Measurements from ENCODE around the gene GLB1L3.

Gene GLB1L3

GRCh38 chr11:134355136-134355535 is 79.0 kb downstream of the GLB1L3 start:
- DNase-seq (ENCODE audit: low read depth, low spot score): no peak
- in situ Hi-C loops (cut with HindIII; ENCODE audit: low sequenced_read_pairs): no loop called here

DNA sequence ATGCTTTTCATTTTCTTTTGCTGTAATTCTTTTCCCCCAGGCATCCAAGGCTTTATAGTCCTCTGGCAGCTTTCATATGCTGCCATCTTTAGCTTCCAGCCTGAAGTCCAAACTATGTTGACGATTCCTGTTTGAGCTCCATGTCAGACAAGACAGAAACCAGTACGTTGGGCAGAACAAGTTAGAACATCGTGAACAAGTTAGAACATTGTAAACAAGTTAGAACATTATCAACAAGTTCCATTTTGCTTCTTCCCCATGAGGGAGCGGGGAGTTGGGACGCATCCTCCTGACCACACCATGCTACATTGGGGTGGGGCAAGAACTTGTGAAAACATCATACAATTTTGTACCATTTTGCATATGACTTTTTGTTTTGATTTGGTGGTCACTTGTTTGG is 79.5 kb downstream of the GLB1L3 start:
- in situ Hi-C loops (cut with HindIII; ENCODE audit: low sequenced_read_pairs): no loop called here
- TF ChIP-seq CTCF (IDR thresholded peaks at IDR 0.05; ENCODE audit: low read depth, low read length): no peak
- DNase-seq (ENCODE audit: low read depth, low spot score): no peak
- no peak overlapping the region for H3K4me3 ChIP-seq (ENCODE audit: low read depth, low read length)

More at GRCh38 chr11:134355136-134355535, 79.0 kb downstream of the GLB1L3 start:
- no peak overlapping the region for H3K4me3 ChIP-seq (ENCODE audit: low read depth, low read length)
- no peak for TF ChIP-seq CTCF (IDR thresholded peaks at IDR 0.05; ENCODE audit: low read depth, low read length)

DNA sequence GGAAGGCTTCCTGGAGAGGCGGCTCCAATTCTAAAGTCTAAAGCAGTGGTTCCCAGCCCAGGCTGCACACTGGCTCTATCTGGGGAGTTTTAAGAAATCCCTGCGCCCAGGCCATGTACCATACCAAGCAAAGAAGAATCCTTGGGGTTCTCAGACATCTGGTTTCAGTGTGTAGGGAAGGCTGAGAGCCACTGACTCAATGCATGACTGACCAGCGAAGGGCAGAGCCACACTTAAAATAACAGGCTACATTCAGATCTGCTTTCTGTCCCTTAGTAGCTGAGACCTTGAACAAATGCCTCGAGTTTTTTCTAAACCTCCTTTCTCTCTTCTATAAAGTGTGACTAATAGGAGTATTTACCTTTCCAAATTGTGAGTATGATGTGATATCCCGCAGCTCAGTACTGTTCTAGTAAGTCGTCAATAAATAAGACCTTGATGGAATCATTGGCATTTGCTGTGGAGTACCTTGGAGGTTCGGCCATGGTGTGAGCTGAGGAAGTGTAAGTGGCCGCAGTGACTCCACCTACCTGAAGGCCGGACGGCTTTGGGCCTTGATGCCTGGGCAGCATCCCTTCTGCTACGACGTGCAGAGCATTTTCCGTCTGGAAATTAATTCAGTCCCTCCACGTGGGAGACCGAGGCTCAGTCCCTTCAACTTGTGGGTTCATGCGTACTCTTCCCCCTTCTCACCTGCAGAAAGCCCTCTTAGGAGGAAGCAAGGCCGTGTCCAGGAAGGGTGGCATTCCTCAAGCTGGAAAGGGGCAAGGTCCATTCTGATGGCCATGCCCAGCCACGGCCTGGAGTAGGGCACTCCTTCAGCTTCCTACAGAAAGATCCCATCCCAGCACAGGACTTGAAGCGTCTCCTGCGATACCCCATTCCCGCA is 80.7 kb downstream of the GLB1L3 start:
- DNase-seq (ENCODE audit: low read depth, low spot score): no peak
- H3K4me3 ChIP-seq (ENCODE audit: low read depth, low read length): no peak overlapping the region
- in situ Hi-C loops (cut with HindIII; ENCODE audit: low sequenced_read_pairs): no loop called here
- TF ChIP-seq CTCF (IDR thresholded peaks at IDR 0.05; ENCODE audit: low read depth, low read length): no peak

DNA sequence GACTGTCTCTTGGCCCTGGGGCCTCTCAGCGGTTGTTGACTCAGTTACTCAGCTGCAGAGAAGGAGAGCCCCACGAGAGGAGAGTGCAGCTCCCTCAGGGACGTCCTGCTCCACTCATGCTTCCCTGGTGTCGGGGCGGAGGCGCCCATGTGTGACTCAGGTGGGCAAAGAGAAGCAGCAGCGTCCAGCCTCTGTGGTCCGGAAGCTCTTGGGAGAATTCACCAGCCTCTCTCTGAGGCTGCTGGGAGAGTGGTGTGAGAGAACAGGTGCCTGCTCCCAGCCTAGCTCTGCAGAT is 81.3 kb downstream of the GLB1L3 start:
- in situ Hi-C loops (cut with HindIII; ENCODE audit: low sequenced_read_pairs): no loop called here
- DNase-seq (ENCODE audit: low read depth, low spot score): no peak
- no peak for TF ChIP-seq CTCF (IDR thresholded peaks at IDR 0.05; ENCODE audit: low read depth, low read length)
- no peak overlapping the region for H3K4me3 ChIP-seq (ENCODE audit: low read depth, low read length)

DNA sequence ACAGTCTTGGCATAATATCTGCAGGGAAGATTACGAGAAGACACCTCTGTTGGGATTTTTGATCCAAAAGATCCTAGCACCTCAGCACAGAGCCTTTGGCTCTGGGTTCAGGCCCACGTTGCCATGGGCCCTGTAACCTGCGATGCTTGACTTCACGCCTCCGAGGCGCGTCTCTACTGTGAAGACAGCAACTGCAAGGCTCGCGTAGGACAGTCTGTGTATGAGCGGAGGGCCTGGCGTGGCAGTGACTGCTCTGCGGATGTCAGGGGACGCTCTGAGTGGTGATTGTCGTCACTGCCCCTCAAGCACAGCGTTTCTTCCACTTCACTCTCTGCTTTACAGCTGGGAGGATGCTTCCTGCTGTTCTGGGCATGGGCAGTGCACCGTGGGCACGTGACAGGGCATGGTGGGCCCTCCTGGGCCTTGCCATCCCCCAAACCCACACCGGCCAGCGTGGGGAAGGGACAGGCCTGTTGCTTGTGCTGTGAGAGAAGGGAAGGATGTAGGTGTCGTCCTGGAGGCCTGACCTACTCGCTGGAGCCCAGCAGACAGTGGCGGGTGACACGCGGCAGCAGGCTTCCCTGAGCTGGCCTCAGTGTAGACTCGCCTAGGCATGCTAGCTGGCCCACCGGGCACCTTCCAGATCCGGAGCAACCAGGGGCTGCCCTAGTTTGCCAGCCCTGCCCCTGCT is 82.1 kb downstream of the GLB1L3 start:
- DNase-seq (ENCODE audit: low read depth, low spot score): no peak
- in situ Hi-C loops (cut with HindIII; ENCODE audit: low sequenced_read_pairs): no loop called here
- no peak for TF ChIP-seq CTCF (IDR thresholded peaks at IDR 0.05; ENCODE audit: low read depth, low read length)
- no peak overlapping the region for H3K4me3 ChIP-seq (ENCODE audit: low read depth, low read length)

- H3K4me3 ChIP-seq (ENCODE audit: low read depth, low read length): no peak overlapping the region
- no peak for DNase-seq (ENCODE audit: low read depth, low spot score)
- no peak for TF ChIP-seq CTCF (IDR thresholded peaks at IDR 0.05; ENCODE audit: low read depth, low read length)
- in situ Hi-C loops (cut with HindIII; ENCODE audit: low sequenced_read_pairs): no loop called here
Measured at GRCh38 chr11:134358856-134359490, 82.8 kb downstream of the GLB1L3 start.

All from astrocyte of the spinal cord (primary cell).